ENCODE data around the gene PANK1. TPM values are rescaled to one million over a fixed set of nuclear protein-coding genes. Genes with fewer than 3 reads are reported as not detected.

Gene PANK1
- total RNA-seq, 1 experiment from 2014 or later = 24.9 TPM

- no peak for DNase-seq (ENCODE audit: low spot score)
- Mint-ChIP-seq H3K4me3 (no peak overlapping the region), H3K27me3 (ENCODE audit: low read depth) (no peaks in the 10 kb centered on the region), H3K27ac (peak overlapping the region; percentile 87), H3K36me3 (peaks cover 51% of the 10 kb centered on the region), H3K9me3 (no peaks in the 10 kb centered on the region), H3K4me1 (no peaks in the 10 kb centered on the region)
- TF ChIP-seq ERG (CRISPR knock-in tag; IDR thresholded peaks at IDR 0.05) = no peak
- TF ChIP-seq SMAD3 (CRISPR knock-in tag; IDR thresholded peaks at IDR 0.05; ENCODE audit: borderline replicate concordance) = no peak
- no peak for TF ChIP-seq USF2 (CRISPR knock-in tag; IDR thresholded peaks at IDR 0.05)
- CTCF ChIA-PET = no interaction called here
- POLR2A ChIA-PET = no interaction called here
- ATAC-seq = peak; percentile 38; the same call in 1 of the 2 replicates
Observed at GRCh38 chr10:89591111-89591795, 53.8 kb downstream of the PANK1 start.

GRCh38 chr10:89590326-89590725 lies 54.7 kb downstream of the PANK1 start:
- TF ChIP-seq E2F5 (CRISPR knock-in tag; IDR thresholded peaks at IDR 0.05) = no peak
- TF ChIP-seq ZNF396 (CRISPR knock-in tag; IDR thresholded peaks at IDR 0.05; ENCODE audit: borderline replicate concordance) = no peak
- no peak for TF ChIP-seq SOX15 (CRISPR knock-in tag; IDR thresholded peaks at IDR 0.05)
- no peak for TF ChIP-seq TEAD4 (CRISPR knock-in tag; IDR thresholded peaks at IDR 0.05)
- CTCF ChIA-PET = no interaction called here
- no peak for ATAC-seq
- no peaks in the 10 kb centered on the region for H3K27me3 Mint-ChIP-seq (ENCODE audit: low read depth)
- H3K4me1 Mint-ChIP-seq = no peaks in the 10 kb centered on the region
- no peak overlapping the region for H3K4me3 Mint-ChIP-seq
- H3K36me3 Mint-ChIP-seq = peaks cover 48% of the 10 kb centered on the region
- no peak overlapping the region for H3K27ac Mint-ChIP-seq
- no peak for DNase-seq (ENCODE audit: low spot score)
- POLR2A ChIA-PET = no interaction called here
- H3K9me3 Mint-ChIP-seq = no peaks in the 10 kb centered on the region

- no peaks in the 10 kb centered on the region for H3K27me3 Mint-ChIP-seq (ENCODE audit: low read depth)
- POLR2A ChIA-PET = no interaction called here
- 0 out of 2 replicates have a peak, but pooled peaks cover 1% of the 10 kb centered on the region for H3K4me1 Mint-ChIP-seq
- peaks cover 46% of the 10 kb centered on the region for H3K36me3 Mint-ChIP-seq
- DNase-seq (ENCODE audit: low spot score) = no peak
- CTCF ChIA-PET = no interaction called here
- peak overlapping the region; percentile 21; the same call in 1 of the 2 replicates for H3K27ac Mint-ChIP-seq
- no peak overlapping the region for H3K4me3 Mint-ChIP-seq
- TF ChIP-seq NFATC4 (CRISPR knock-in tag; IDR thresholded peaks at IDR 0.05) (no peak), EMX1 (CRISPR knock-in tag; IDR thresholded peaks at IDR 0.05) (no peak), SMAD4 (CRISPR knock-in tag; IDR thresholded peaks at IDR 0.05) (no peak), MXD4 (CRISPR knock-in tag; IDR thresholded peaks at IDR 0.05; ENCODE audit: borderline replicate concordance) (no peak), E2F4 (CRISPR knock-in tag; IDR thresholded peaks at IDR 0.05; ENCODE audit: borderline replicate concordance, low read depth) (no peak), CTCF (IDR thresholded peaks at IDR 0.05) (no peak), CDX4 (CRISPR knock-in tag; IDR thresholded peaks at IDR 0.05; ENCODE audit: borderline replicate concordance) (no peak), NFE2L1 (CRISPR knock-in tag; IDR thresholded peaks at IDR 0.05) (no peak), ELF4 (CRISPR knock-in tag; IDR thresholded peaks at IDR 0.05; ENCODE audit: low read depth) (no peak), ZNF512 (CRISPR knock-in tag; IDR thresholded peaks at IDR 0.05; ENCODE audit: borderline replicate concordance) (no peak), USF1 (CRISPR knock-in tag; IDR thresholded peaks at IDR 0.05) (no peak), USF2 (CRISPR knock-in tag; IDR thresholded peaks at IDR 0.05) (no peak)
- no peak for ATAC-seq
- H3K9me3 Mint-ChIP-seq = no peaks in the 10 kb centered on the region
Observed at GRCh38 chr10:89589101-89589720, 55.8 kb downstream of the PANK1 start.
